NT2/D1 (cell line): ENCODE measurements around the gene HOXD11.

ENCODE experiments used
- YY1 ChIP-seq: IDR thresholded peaks from 2 replicates; pipeline ENCODE4 v1.6.1; 2011; ENCODE audit not compliant: insufficient read length, insufficient read depth
- ZNF274 ChIP-seq: IDR thresholded peaks from 2 replicates; pipeline ENCODE4 v1.6.1; 2011; ENCODE audit warnings: mild to moderate bottlenecking, low read depth, low read length

DNA sequence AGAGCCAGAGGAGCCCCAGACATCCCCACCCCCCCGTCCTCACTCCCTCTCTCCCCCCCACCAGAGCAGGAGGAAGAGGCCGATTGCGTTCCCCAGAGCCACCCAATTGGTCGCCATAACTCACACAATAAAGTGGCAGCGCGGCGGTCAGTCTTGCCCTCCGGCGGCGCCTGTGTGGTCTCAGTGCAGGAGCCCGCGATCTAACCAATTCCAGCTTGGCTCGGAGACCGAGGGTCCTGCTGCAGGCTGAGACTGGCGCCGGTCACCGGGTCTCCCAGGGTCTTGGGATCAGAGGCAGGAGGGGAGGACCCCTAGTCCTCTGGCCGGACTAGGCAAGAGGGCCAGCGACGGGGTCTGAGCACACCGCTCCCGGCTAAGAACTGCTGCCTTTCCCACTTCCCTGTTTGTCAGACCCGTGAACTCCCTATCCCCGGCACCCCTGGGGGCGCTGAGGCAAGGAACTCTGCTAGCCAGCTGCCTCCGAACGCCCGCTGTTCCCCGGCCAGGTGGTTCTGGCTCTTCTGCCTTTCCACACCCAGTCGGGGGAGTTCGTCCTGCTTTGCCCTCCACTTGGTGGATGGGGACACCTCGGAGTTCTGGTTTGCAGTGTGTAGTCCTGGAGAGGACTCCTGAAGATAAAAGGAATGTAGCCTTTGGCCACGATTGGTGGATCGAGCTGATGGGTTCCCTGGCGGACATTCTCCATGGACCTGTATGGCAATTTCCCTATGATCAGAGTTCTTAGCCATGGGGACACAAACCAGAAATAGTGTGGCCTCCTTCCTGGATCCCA lies 8.5 kb upstream of the HOXD11 start:
- TF ChIP-seq ZNF274 (no peak), YY1 (no peak)
